Measurements from ENCODE around the gene CFL1.

CFL1 gene

GRCh38 chr11:65814131-65814985, 43.6 kb downstream of the CFL1 start:
- Histone ChIP-seq H3K9ac (no peak overlapping the region), H3K27me3 (ENCODE audit: insufficient read depth, low read depth) (no peaks in the 10 kb centered on the region), H3K36me3 (ENCODE audit: insufficient read depth) (no peaks in the 10 kb centered on the region), H3K4me1 (ENCODE audit: low read depth, poor library complexity, severe bottlenecking) (peaks cover 17% of the 10 kb centered on the region), H3K4me2 (no peak overlapping the region), H3K27ac (no peak overlapping the region), H3K4me3 (IDR thresholded peaks at IDR 0.05; ENCODE audit: insufficient read depth, low read depth, low read length) (no peak overlapping the region), H2AFZ (ENCODE audit: low read depth) (no peak overlapping the region), H4K20me1 (ENCODE audit: insufficient read depth) (no peaks in the 10 kb centered on the region), H3K79me2 (ENCODE audit: insufficient read depth, low read depth) (no peaks in the 10 kb centered on the region)
- TF ChIP-seq CTCF (conservative IDR thresholded peaks at IDR 0.05; ENCODE audit: low read depth, low read length): no peak

GRCh38 chr11:65811764-65812475, 46.1 kb downstream of the CFL1 start:
- no peaks in the 10 kb centered on the region for H3K36me3 ChIP-seq (ENCODE audit: insufficient read depth)
- no peak overlapping the region for H3K9ac ChIP-seq
- no peak overlapping the region for H2AFZ ChIP-seq (ENCODE audit: low read depth)
- TF ChIP-seq CTCF (conservative IDR thresholded peaks at IDR 0.05; ENCODE audit: low read depth, low read length): no peak
- H3K4me1 ChIP-seq (ENCODE audit: low read depth, poor library complexity, severe bottlenecking): peaks cover 3% of the 10 kb centered on the region
- peaks cover 5% of the 10 kb centered on the region; the same call in 1 of the 2 replicates for H3K27me3 ChIP-seq (ENCODE audit: insufficient read depth, low read depth)
- H4K20me1 ChIP-seq (ENCODE audit: insufficient read depth): no peaks in the 10 kb centered on the region
- H3K4me2 ChIP-seq: no peak overlapping the region
- H3K4me3 ChIP-seq (IDR thresholded peaks at IDR 0.05; ENCODE audit: insufficient read depth, low read depth, low read length): no peak overlapping the region
- no peak overlapping the region for H3K27ac ChIP-seq
- H3K79me2 ChIP-seq (ENCODE audit: insufficient read depth, low read depth): no peaks in the 10 kb centered on the region

DNA sequence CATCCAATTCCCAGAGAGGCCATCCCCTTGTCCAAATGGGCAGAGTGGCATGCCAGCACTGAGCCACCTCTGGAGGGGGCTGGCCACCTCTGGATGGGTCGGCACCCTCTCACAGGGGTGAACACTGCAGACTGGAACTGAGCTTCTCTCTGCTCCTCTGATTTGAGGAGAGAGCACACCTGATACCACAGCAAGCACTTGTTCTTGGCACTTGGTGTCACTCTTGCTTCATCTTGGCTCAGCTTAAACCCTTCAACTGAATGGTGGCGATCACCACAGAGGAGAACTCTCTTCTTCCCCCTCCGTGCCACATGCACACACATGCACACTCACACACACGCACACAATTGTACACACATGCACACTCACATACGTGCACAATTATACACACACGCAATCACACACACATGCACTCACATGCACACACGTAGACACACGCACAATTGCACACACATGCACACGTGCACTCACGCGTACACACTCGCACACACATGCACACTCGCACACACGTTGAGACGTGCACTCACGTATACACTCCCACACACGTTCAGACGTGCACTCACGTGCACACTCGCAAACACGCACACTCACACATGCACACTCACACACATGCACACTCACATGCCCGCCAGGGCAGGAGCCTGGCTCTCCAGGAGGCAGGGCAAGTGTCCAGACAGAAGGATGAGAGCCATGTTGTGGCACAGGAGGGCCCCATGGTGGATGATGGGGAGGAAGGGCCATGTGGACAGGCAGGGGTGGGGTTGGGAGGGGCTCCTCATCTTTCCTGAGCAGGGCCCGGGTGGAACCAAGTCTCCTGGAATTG, 47.7 kb downstream of the CFL1 start:
- Histone ChIP-seq H4K20me1 (ENCODE audit: insufficient read depth) (no peaks in the 10 kb centered on the region), H2AFZ (ENCODE audit: low read depth) (no peak overlapping the region)

More for the DNA sequence above, 47.7 kb downstream of the CFL1 start:
- H3K27ac ChIP-seq: no peak overlapping the region
- H3K4me1 ChIP-seq (ENCODE audit: low read depth, poor library complexity, severe bottlenecking): no peaks in the 10 kb centered on the region
- no peaks in the 10 kb centered on the region for H3K79me2 ChIP-seq (ENCODE audit: insufficient read depth, low read depth)
- H3K4me2 ChIP-seq: no peak overlapping the region
- H3K9ac ChIP-seq: no peak overlapping the region
- no peaks in the 10 kb centered on the region for H3K36me3 ChIP-seq (ENCODE audit: insufficient read depth)
- H3K4me3 ChIP-seq (IDR thresholded peaks at IDR 0.05; ENCODE audit: insufficient read depth, low read depth, low read length): no peak overlapping the region
- peaks cover 5% of the 10 kb centered on the region; the same call in 1 of the 2 replicates for H3K27me3 ChIP-seq (ENCODE audit: insufficient read depth, low read depth)
- TF ChIP-seq CTCF (conservative IDR thresholded peaks at IDR 0.05; ENCODE audit: low read depth, low read length): no peak

Measured in KMS-11 (cell line).